ENCODE measurements around the gene TXNDC8.

GRCh38 chr9:110307191-110307590, 30.5 kb downstream of the TXNDC8 start:
- TF ChIP-seq CTCF (IDR thresholded peaks at IDR 0.05): no peak
- TF ChIP-seq POLR2A (IDR thresholded peaks at IDR 0.05): no peak
- no peak for TF ChIP-seq POLR2AphosphoS5 (IDR thresholded peaks at IDR 0.05)

Measured in breast epithelium (tissue), 3 donors.